HS-5 (cell line): ENCODE measurements around the gene BCL2L1.
"Not testable (repeated sequence)": the region's sequence is repeated elsewhere in the genome, so short reads cannot be mapped to it uniquely, and the experiment has no call there.

Experiments used
- DNase-seq: peaks from one replicate; pipeline ENCODE4 v3.0.0-alpha.2; 2012; ENCODE audit warnings: low read depth

BCL2L1 gene

DNA sequence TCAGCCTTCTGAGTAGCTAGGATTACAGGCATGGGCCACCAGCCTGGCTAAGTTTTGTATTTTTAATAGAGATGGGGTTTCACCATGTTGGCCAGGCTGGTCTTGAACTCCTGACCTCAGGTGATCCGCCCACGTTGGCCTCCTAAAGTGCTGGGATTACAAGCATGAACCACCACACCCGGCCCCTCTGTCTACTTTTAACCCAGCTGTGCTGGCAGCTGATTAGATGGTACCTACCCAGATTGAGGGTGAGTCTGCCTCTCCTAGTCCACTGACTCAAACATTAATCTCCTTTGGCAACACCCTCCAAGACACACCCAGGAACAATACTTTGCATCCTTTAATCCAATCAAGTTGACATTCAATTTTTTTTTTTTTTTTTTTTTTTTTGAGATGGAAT is 74.6 kb downstream of the BCL2L1 start:
- not testable (repeated sequence) for DNase-seq

- DNase-seq, result no peak
Observed at GRCh38 chr20:31644701-31645100, 78.0 kb downstream of the BCL2L1 start.

- DNase-seq, result no peak
Observed at GRCh38 chr20:31643522-31643921, 79.1 kb downstream of the BCL2L1 start.

DNA sequence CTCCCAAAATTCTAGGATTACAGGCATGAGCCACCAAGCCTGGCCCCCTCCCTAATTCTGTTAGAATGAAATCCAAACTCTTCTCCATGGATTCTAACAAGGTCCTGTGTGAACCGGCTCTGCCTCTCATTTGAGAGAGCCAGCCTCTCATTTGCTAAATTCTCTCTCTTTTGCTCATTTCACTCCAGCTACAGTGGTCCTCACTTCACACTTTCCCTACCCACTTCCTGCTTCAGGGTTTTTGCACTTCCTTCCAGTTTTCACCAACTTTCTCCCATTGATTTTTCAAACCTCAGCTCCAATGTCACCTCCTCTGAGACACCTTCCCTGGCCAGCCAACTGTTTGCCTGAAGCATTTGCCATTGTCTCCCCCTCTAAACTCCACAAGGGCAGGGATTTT is 79.8 kb downstream of the BCL2L1 start:
- DNase-seq, result no peak

GRCh38 chr20:31641391-31641790 is 81.3 kb downstream of the BCL2L1 start:
- DNase-seq, result no peak

DNA sequence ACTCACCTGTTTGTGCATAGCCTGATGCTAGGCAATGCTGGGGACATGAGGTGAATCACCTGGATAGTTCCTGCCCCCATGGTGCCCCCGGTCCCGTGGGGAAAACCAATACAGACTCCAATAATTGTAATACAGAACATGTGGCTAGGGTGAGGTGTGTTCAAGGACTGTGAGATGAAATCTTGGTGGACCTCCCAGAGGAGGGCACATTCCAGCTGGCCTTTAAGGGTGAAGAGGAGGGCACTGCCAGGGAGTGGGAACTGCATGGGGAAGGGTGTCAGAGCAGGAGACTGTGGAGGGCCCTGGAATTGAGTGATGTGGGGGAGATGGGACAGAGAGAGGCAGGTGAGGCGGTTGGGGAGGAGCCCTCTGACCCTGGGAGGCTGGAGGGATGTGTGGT is 82.4 kb downstream of the BCL2L1 start:
- no peak for DNase-seq

GRCh38 chr20:31638816-31639215 is 83.9 kb downstream of the BCL2L1 start:
- DNase-seq, result no peak

DNA sequence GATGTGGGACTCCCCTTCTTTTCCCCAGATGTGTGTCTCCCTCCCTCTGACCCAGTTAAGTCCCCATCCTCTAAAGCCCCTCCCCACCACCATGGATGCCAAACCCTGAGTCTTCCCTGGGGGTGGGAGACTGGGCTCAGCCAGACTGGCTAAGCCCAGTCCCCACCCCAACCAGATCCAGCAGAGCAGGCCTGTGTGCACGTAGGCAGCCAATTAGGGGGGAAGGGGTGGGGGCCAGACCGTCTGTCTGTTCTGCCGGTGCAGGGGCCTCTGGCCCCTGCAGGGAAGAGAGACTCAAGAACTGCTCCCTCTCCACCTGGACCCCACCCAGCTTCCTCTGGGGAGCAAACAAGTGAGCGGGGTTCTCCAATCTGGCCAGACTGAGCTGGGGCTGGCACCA is 84.4 kb downstream of the BCL2L1 start:
- no peak for DNase-seq

DNA sequence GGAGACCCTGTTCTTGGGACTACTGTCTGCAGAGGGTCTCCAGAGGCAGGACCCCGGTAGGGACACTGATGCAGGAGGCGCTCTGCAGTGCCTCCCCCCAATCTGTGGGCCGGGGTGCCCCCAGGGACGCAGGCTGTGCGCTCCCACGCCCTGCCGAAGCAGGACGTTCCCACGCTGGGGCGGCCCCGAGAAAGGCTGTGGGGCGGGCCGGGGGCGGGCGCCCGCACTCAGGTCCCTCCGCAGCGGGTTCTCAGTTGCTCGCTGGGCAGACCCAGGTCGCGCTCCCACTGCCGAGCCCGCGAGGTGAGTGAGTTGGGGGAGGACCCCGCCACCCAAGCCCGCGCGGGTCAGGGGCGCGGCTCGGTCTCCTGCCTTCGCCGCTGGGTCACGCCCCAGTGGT is 85.0 kb downstream of the BCL2L1 start, which contains the start of gene COX4I2:
TSS of gene COX4I2 (plus strand) at position 253 of the 400 bp plus-strand sequence. CDS start 1,106 bp downstream, outside the sequence.
- no peak for DNase-seq

DNA sequence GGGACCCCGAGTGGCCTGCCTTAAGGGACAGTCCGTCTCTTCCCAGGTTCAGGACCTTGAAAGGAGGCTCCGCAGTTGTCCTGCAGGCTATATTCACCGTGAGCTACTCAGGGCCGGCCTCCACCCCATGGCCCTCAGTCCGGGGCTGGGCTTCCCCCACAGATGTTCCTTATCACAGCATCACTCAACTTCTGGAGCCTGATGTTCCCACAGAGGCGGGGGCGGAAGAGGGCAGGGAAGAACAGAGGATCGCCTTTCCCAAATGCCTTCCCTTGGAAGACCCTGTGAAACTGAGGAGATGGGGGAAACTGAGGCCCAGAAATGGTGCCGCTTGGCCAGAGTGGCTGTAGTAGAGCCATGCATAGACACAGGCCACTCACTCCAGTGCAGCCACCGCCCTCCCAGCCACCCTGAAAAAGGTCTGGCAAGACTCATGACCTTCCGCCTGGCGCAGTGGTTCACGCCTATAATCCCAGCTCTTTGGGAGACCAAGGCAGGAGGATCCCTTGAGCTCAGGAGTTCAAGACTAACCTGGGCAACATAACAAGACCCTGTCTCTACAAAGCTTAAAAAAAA is 89.2 kb downstream of the BCL2L1 start:
- DNase-seq, result no peak

DNA sequence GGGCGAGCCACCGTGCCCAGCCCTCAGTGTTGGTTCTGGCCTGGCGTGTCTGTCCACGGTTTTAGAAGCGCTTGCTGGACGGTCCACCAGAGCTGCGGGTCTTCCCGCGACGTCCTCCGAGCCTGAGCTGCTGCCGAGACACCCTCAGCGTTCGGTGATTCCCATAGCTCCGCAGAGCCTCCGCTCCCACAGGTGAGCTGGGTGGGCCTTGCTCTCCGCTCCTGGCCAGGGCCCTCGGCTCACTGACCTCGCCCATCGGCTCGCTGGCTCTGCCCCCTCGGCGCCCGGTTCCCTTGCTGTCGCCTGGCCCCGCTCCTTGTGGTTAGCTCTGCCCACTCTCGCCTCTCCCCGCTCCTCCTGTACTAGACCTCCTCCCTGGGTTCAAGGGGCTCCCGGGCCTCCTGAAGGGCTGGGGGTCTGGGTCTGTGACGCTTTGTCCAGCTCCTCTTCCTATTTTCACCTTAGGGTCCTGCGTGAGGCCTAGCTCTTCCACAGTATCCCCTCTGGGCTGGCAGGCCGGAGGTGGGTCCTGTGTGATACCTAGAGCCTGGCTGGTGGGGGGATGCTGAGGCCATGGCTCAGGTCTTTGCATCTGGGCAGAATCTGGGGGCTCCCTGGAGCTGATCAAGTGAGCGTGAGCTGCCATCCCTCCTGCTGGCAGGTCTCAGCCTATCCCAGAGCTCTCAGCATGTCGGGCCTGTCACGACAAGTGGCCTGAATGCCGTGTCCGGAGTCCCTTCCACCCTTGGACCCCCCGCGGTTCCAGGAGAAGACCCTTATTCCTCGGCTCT is 89.9 kb downstream of the BCL2L1 start:
- DNase-seq, result no peak

DNA sequence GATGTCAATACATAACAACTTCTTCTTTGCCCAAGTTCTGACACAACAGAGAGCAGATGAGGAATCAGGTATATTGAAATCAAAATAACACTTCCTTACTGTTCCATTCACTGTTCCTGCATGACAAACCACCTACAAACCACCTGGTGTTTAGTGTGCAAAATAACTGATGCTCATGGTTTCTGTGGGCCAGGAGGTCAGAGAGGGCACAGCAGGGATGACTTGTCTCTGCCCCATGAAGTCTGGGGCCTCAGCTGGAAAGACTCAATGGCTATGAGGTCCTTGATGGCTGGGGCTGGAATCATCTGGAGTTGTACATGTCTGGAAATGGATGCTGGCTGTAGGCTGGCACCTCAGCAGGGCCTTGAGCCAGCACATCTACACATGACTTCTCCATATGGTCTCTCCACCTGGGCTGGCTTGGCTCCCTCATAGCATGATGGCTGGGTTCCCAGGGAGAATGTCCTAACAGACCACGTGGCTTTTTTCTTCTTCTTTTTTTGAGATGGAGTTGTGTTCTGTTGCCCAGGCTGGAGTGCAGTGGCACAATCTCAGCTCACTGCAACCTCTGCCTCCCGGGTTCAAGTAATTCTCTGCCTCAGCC is 92.4 kb downstream of the BCL2L1 start:
- DNase-seq, result no peak

DNA sequence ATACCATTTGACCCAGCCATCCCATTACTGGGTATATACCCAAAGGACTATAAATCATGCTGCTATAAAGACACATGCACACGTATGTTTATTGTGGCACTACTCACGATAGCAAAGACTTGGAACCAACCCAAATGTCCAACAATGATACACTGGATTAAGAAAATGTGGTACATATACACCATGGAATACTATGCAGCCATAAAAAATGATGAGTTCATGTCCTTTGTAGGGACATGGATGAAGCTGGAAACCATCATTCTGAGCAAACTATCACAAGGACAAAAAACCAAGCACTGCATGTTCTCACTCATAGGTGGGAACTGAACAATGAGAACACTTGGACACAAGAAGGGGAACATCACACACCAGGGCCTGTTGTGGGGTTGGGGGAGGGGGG is 94.6 kb downstream of the BCL2L1 start:
- DNase-seq, result not testable (repeated sequence)

DNA sequence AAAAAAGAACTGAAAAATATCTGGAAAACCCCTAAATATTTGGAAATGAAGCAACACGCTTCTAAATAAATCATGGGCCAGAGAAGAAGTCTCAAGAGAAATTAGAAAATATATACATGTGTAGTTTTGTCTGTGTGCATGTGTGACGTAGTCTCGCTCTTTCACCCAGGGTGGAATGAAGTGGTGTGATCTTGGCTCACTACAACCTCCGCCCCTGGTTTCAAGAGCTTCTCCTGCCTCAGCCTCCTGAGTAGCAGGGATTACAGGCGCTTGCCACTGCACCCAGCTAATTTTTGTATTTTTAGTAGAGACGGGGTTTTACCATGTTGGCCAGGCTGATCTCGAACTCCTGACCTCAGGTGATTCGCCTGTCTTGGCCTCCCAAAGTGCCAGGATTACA is 96.1 kb downstream of the BCL2L1 start:
- DNase-seq, result not testable (repeated sequence)

GRCh38 chr20:31623123-31623505 is 99.6 kb downstream of the BCL2L1 start:
- DNase-seq, result not testable (repeated sequence)

GRCh38 chr20:31620246-31620645 is 102.4 kb downstream of the BCL2L1 start:
- no peak for DNase-seq

DNA sequence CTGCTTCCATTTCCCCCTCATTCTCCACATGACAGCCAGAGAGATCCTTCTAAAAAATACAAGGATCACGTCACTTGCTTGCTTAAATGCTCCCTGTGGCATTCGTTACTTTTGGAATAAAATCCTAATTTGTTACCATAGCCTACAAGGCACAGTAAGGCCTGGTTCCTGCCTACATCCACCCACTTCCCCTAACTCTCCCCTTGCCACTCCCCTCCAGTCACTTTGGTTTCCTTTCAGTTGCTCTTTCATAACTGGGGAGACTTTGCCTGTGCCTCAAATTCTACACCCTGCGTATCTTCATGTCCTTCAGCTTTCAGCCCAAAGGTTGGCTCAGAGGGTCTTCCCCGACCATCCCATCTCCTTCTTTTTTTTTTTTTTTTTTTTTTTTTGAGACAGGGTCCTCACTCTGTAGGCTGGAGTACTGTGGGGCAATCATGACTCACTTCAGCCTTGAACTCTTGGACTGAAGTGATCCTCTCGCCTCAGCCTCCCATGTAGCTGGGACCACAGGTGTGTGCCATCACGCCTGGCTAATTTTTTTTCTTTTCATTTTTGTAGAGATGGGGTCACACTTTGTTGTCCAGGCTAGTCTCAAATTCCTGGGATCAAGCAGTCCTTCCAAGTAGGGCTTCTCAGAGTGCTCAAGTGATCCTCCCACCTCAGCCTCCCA is 105.1 kb downstream of the BCL2L1 start:
- no peak for DNase-seq

DNA sequence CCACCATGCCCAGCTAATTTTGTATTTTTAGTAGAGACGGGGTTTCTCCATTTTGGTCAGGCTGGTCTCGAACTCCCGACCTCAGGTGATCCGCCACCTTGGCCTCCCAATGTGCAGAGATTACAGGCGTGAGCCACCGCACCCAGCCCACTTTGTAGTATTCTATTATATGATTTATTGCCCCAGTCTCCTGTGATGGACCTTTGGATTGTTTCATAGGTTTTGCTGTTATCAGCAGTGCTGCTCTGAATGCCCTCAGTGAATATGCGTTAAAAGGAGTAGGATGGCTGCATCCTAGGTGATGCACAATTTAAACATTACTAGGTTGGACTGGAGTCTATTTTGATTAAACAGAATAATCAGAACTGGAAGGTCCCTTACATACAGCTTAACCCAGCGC is 107.3 kb downstream of the BCL2L1 start:
- DNase-seq, result no peak
